ENCODE data around the gene SIDT2. TPM values are rescaled to one million over a fixed set of nuclear protein-coding genes. Genes with fewer than 3 reads are reported as not detected.

SIDT2 gene
- polyA plus RNA-seq, 1 experiment = 32.5 TPM

- peak within 1 kb of the TSS; percentile 86 for H3K27ac ChIP-seq (ENCODE audit: low read depth, low read length)
- peak; percentile 64 for TF ChIP-seq CTCF (IDR thresholded peaks at IDR 0.05; ENCODE audit: low read depth, low read length)
- H3K4me3 ChIP-seq (ENCODE audit: low read depth, low read length) = peak within 1 kb of the TSS; percentile 96
- H3K27me3 ChIP-seq (ENCODE audit: control insufficient read depth, insufficient read depth, low read length) = no peaks in the 10 kb centered on the region
- CTCF ChIA-PET = interaction anchor here (0.6 to 2.5 kb wide), 9 partner anchors 10 to 442 kb away, joined by 3 to 16 read pairs (median 4); no protein-coding TSS in a partner anchor
- POLR2A ChIA-PET = interaction anchor here (0.7 to 1.3 kb wide), 6 partner anchors 10 to 57 kb away, joined by 3 to 5 read pairs (median 4); partner anchors contain the start of gene SIDT2
- no peak for DNase-seq (ENCODE audit: low read depth, low spot score)
- H3K9me3 ChIP-seq (ENCODE audit: control insufficient read depth, insufficient read depth, low read length) = peaks cover 3% of the 10 kb centered on the region; the same call in 1 of the 2 replicates
Observed at GRCh38 chr11:117232092-117232878, 53.7 kb downstream of the SIDT2 start, which contains the start of gene RNF214. RNF214 (plus strand) TSS chr11:117232671; CDS start chr11:117234273, 1,602 bp downstream.

- Histone ChIP-seq H3K9me3 (ENCODE audit: control insufficient read depth, insufficient read depth, low read length) (peaks cover 3% of the 10 kb centered on the region; the same call in 1 of the 2 replicates), H3K27ac (ENCODE audit: low read depth, low read length) (peak overlapping the region; percentile 11), H3K4me3 (ENCODE audit: low read depth, low read length) (peak overlapping the region; percentile 77), H3K27me3 (ENCODE audit: control insufficient read depth, insufficient read depth, low read length) (no peaks in the 10 kb centered on the region)
- CTCF ChIA-PET = interaction anchor here (0.6 to 0.7 kb wide), 3 partner anchors 11 to 220 kb away, joined by 3 to 5 read pairs (median 4); no protein-coding TSS in a partner anchor
- POLR2A ChIA-PET = interaction anchor here (0.7 to 1.1 kb wide), 3 partner anchors 42 to 58 kb away, joined by 3 to 4 read pairs (median 3); partner anchors contain the start of gene SIDT2
- TF ChIP-seq CTCF (IDR thresholded peaks at IDR 0.05; ENCODE audit: low read depth, low read length) = no peak
- DNase-seq (ENCODE audit: low read depth, low spot score) = no peak
Observed at GRCh38 chr11:117232911-117233409, 54.4 kb downstream of the SIDT2 start.

GRCh38 chr11:117238221-117238620, 59.7 kb downstream of the SIDT2 start:
- H3K4me3 ChIP-seq (ENCODE audit: low read depth, low read length) = no peak overlapping the region
- CTCF ChIA-PET = interaction anchor here (0.7 to 1.6 kb wide), 3 partner anchors 18 to 325 kb away, joined by 3 to 9 read pairs (median 7); no protein-coding TSS in a partner anchor
- no peaks in the 10 kb centered on the region for H3K27me3 ChIP-seq (ENCODE audit: control insufficient read depth, insufficient read depth, low read length)
- no peaks in the 10 kb centered on the region for H3K9me3 ChIP-seq (ENCODE audit: control insufficient read depth, insufficient read depth, low read length)
- POLR2A ChIA-PET = interaction anchor here (0.7 kb wide), 1 partner anchor 359 kb away, joined by 4 read pairs; no protein-coding TSS in a partner anchor
- no peak for DNase-seq (ENCODE audit: low read depth, low spot score)
- H3K27ac ChIP-seq (ENCODE audit: low read depth, low read length) = no peak overlapping the region
- no peak for TF ChIP-seq CTCF (IDR thresholded peaks at IDR 0.05; ENCODE audit: low read depth, low read length)

GRCh38 chr11:117239295-117239694, 60.8 kb downstream of the SIDT2 start:
- peak; percentile 72 for TF ChIP-seq CTCF (IDR thresholded peaks at IDR 0.05; ENCODE audit: low read depth, low read length)
- no peak overlapping the region for H3K27ac ChIP-seq (ENCODE audit: low read depth, low read length)
- no peaks in the 10 kb centered on the region for H3K9me3 ChIP-seq (ENCODE audit: control insufficient read depth, insufficient read depth, low read length)
- DNase-seq (ENCODE audit: low read depth, low spot score) = peak; percentile 76
- H3K4me3 ChIP-seq (ENCODE audit: low read depth, low read length) = no peak overlapping the region
- CTCF ChIA-PET = interaction anchor here (0.6 to 1.7 kb wide), 10 partner anchors 15 to 187 kb away, joined by 3 to 7 read pairs (median 4); no protein-coding TSS in a partner anchor
- H3K27me3 ChIP-seq (ENCODE audit: control insufficient read depth, insufficient read depth, low read length) = no peaks in the 10 kb centered on the region
- POLR2A ChIA-PET = interaction anchor here (0.6 kb wide), 1 partner anchor 92 kb away, joined by 5 read pairs; no protein-coding TSS in a partner anchor

Other genes with a start within 250 kb of the SIDT2 start
- gene SIK3, start 80.3 kb upstream of the SIDT2 start, polyA plus RNA-seq (2011; rRNA removed) = 9.0 and 12.6 TPM in 2 replicates
- gene PAFAH1B2, start 34.5 kb upstream of the SIDT2 start, polyA plus RNA-seq (2011; rRNA removed) = 46.1 and 48.8 TPM in 2 replicates
- gene TAGLN, start 20.6 kb downstream of the SIDT2 start, polyA plus RNA-seq (2011; rRNA removed) = 3,100 and 3,444 TPM in 2 replicates
- gene PCSK7, start 53.3 kb downstream of the SIDT2 start, polyA plus RNA-seq (2011; rRNA removed) = 23.5 and 26.9 TPM in 2 replicates
- 15.1 and 15.2 TPM in 2 replicates for gene RNF214, start 53.9 kb downstream of the SIDT2 start, polyA plus RNA-seq (2011; rRNA removed)
- gene BACE1-AS, start 112.6 kb downstream of the SIDT2 start, polyA plus RNA-seq (2011; rRNA removed) = 5.4 and 6.3 TPM in 2 replicates
- gene BACE1, start 137.5 kb downstream of the SIDT2 start, polyA plus RNA-seq (2011; rRNA removed) = 41.3 and 48.2 TPM in 2 replicates
- gene CEP164, start 149.1 kb downstream of the SIDT2 start, polyA plus RNA-seq (2011; rRNA removed) = 19.5 and 22.5 TPM in 2 replicates

Measured in AG04450 (cell line).